Osteocyte (in vitro differentiated cells): Measurements from ENCODE around the gene PARP9. TPM values are rescaled to one million over a fixed set of nuclear protein-coding genes. Genes with fewer than 3 reads are reported as not detected.

Experiments used
- DNase-seq: peaks from one replicate; pipeline ENCODE4 v3.0.0; 2021; ENCODE audit warnings: mixed read lengths; ENCODE audit not compliant: unreplicated experiment; ENCODE audit errors: extremely low spot score
- H3K27ac Mint-ChIP-seq: one replicate; pipeline ENCODE4 v1.8.0; 2021; ENCODE audit warnings: mild to moderate bottlenecking, mixed read lengths; ENCODE audit not compliant: unreplicated experiment
- H3K27me3 Mint-ChIP-seq: one replicate; pipeline ENCODE4 v1.8.0; 2021; ENCODE audit warnings: mixed read lengths; ENCODE audit not compliant: unreplicated experiment
- H3K36me3 Mint-ChIP-seq: one replicate; pipeline ENCODE4 v1.8.0; 2021; ENCODE audit warnings: mixed read lengths; ENCODE audit not compliant: unreplicated experiment
- H3K4me1 Mint-ChIP-seq: one replicate; pipeline ENCODE4 v1.8.0; 2021; ENCODE audit warnings: mixed read lengths; ENCODE audit not compliant: unreplicated experiment
- H3K4me3 Mint-ChIP-seq: one replicate; pipeline ENCODE4 v1.8.0; 2021; ENCODE audit warnings: mild to moderate bottlenecking, moderate library complexity, mixed read lengths; ENCODE audit not compliant: unreplicated experiment
- H3K9me3 Mint-ChIP-seq: one replicate; pipeline ENCODE4 v1.8.0; 2021; ENCODE audit warnings: mixed read lengths; ENCODE audit not compliant: unreplicated experiment
- CTCF ChIP-seq: fragments of 200-600 bp; sonication (generic); IDR thresholded peaks from 2 replicates; pipeline ENCODE4 v1.5.0; 2021; ENCODE audit warnings: antibody characterized with exemption, mild to moderate bottlenecking, moderate library complexity
- total RNA-seq: library from RNA; stranded (reverse); gene quantifications from 2 replicates; pipeline ENCODE4 v1.2.1, GENCODE V29; 2021

Gene PARP9
- total RNA-seq, 1 donor from 2014 or later = 18.9 TPM

- no peak overlapping the region for H3K27ac Mint-ChIP-seq
- no peaks in the 10 kb centered on the region for H3K4me1 Mint-ChIP-seq
- no peak overlapping the region for H3K4me3 Mint-ChIP-seq
- DNase-seq = no peak
- H3K27me3 Mint-ChIP-seq = peaks cover 37% of the 10 kb centered on the region
- TF ChIP-seq CTCF = no peak
- no peaks in the 10 kb centered on the region for H3K9me3 Mint-ChIP-seq
- no peaks in the 10 kb centered on the region for H3K36me3 Mint-ChIP-seq
Observed at GRCh38 chr3:122603056-122603455, 39.0 kb upstream of the PARP9 start.

- no peaks in the 10 kb centered on the region for H3K36me3 Mint-ChIP-seq
- no peaks in the 10 kb centered on the region for H3K4me1 Mint-ChIP-seq
- no peak for TF ChIP-seq CTCF
- DNase-seq = no peak
- no peaks in the 10 kb centered on the region for H3K9me3 Mint-ChIP-seq
- H3K27ac Mint-ChIP-seq = no peak overlapping the region
- no peak overlapping the region for H3K4me3 Mint-ChIP-seq
- H3K27me3 Mint-ChIP-seq = peaks cover 39% of the 10 kb centered on the region
Observed at GRCh38 chr3:122602011-122602710, 38.1 kb upstream of the PARP9 start.

- Mint-ChIP-seq H3K27me3 (peaks cover 61% of the 10 kb centered on the region), H3K27ac (no peak overlapping the region), H3K36me3 (no peaks in the 10 kb centered on the region), H3K4me1 (no peaks in the 10 kb centered on the region), H3K9me3 (no peaks in the 10 kb centered on the region), H3K4me3 (no peak overlapping the region)
- DNase-seq = no peak
- no peak for TF ChIP-seq CTCF
Observed at GRCh38 chr3:122598556-122598955, 34.5 kb upstream of the PARP9 start.

GRCh38 chr3:122598151-122598550 is 34.1 kb upstream of the PARP9 start:
- H3K4me3 Mint-ChIP-seq = no peak overlapping the region
- H3K36me3 Mint-ChIP-seq = no peaks in the 10 kb centered on the region
- no peak for DNase-seq
- no peak for TF ChIP-seq CTCF
- no peaks in the 10 kb centered on the region for H3K4me1 Mint-ChIP-seq
- H3K27ac Mint-ChIP-seq = no peak overlapping the region
- H3K9me3 Mint-ChIP-seq = no peaks in the 10 kb centered on the region
- H3K27me3 Mint-ChIP-seq = peaks cover 61% of the 10 kb centered on the region

- Mint-ChIP-seq H3K27me3 (peaks cover 57% of the 10 kb centered on the region), H3K4me3 (no peak overlapping the region), H3K36me3 (no peaks in the 10 kb centered on the region), H3K27ac (no peak overlapping the region), H3K9me3 (no peaks in the 10 kb centered on the region), H3K4me1 (no peaks in the 10 kb centered on the region)
- DNase-seq = no peak
- TF ChIP-seq CTCF = no peak
Observed at GRCh38 chr3:122594025-122594424, 29.9 kb upstream of the PARP9 start.
